GM12878 (cell line): ENCODE measurements around the gene MTFMT. TPM values are rescaled to one million over a fixed set of nuclear protein-coding genes. Genes with fewer than 3 reads are reported as not detected.
A peak's percentile ranks its signal among the peaks of the same experiment; 100 is the strongest.

Experiments
- ASH2L ChIP-seq: fragments of 300-600, 200-600 bp; sonication (generic); IDR thresholded peaks from 2 replicates; pipeline ENCODE4 v1.6.1; 2017; ENCODE audit warnings: low read depth, mild to moderate bottlenecking, borderline replicate concordance
- BACH1 ChIP-seq: fragments of 450-650 bp; IDR thresholded peaks from 2 replicates; pipeline ENCODE4 v1.6.1; 2017; ENCODE audit warnings: mild to moderate bottlenecking, borderline replicate concordance
- ESRRA ChIP-seq: IDR thresholded peaks from 2 replicates; pipeline ENCODE4 v1.6.1; 2012; ENCODE audit warnings: mild to moderate bottlenecking, low read length, improper control_type of control experiment
- FOXM1 ChIP-seq: IDR thresholded peaks from 2 replicates; pipeline ENCODE4 v1.6.1; 2012; ENCODE audit warnings: low read depth, mild to moderate bottlenecking, inconsistent platforms, low read length, moderate library complexity
- HCFC1 ChIP-seq: fragments of 150-350 bp; IDR thresholded peaks from 2 replicates; pipeline ENCODE4 v1.6.1; 2014; ENCODE audit warnings: low read length
- HDAC2 ChIP-seq: fragments of 200-600 bp; sonication (generic); IDR thresholded peaks from 2 replicates; pipeline ENCODE4 v1.6.1; 2017
- JUNB ChIP-seq: IDR thresholded peaks from 2 replicates; pipeline ENCODE4 v1.6.1; 2016; ENCODE audit warnings: antibody characterized with exemption, mild to moderate bottlenecking
- NFXL1 ChIP-seq: fragments of 450-650 bp; IDR thresholded peaks from 2 replicates; pipeline ENCODE4 v1.6.1; 2017; ENCODE audit warnings: antibody characterized with exemption, mild to moderate bottlenecking, borderline replicate concordance
- NFYA ChIP-seq: IDR thresholded peaks from 2 replicates; pipeline ENCODE4 v1.6.1; 2011; ENCODE audit warnings: low read depth, mild to moderate bottlenecking, low read length, improper control_type of control experiment, borderline replicate concordance
- SIN3A ChIP-seq: IDR thresholded peaks from 2 replicates; pipeline ENCODE4 v1.6.1; 2012; ENCODE audit warnings: low read depth, low read length, improper control_type of control experiment
- SMAD5 ChIP-seq: IDR thresholded peaks from 2 replicates; pipeline ENCODE4 v1.6.1; 2016; ENCODE audit warnings: antibody characterized with exemption, low read depth
- SMC3 ChIP-seq: IDR thresholded peaks from 2 replicates; pipeline ENCODE4 v1.6.1; 2011; ENCODE audit warnings: low read length, improper control_type of control experiment, borderline replicate concordance
- SREBF2 ChIP-seq: IDR thresholded peaks from 2 replicates; pipeline ENCODE4 v1.6.1; 2012; ENCODE audit warnings: mild to moderate bottlenecking, low read length
- SUPT20H ChIP-seq: IDR thresholded peaks from 2 replicates; pipeline ENCODE4 v1.6.1; 2011; ENCODE audit warnings: low read depth, mild to moderate bottlenecking, low read length, moderate library complexity, borderline replicate concordance; ENCODE audit not compliant: control insufficient read depth
- ZNF622 ChIP-seq: fragments of 450-650 bp; IDR thresholded peaks from 2 replicates; pipeline ENCODE4 v1.6.1; 2017; ENCODE audit warnings: mild to moderate bottlenecking, inconsistent platforms
- polyA plus RNA-seq, 11 experiments: library from polyadenylated mRNA; depleted of rRNA in 4 of 11; unstranded in 6 of 11; stranded (reverse) in 5 of 11; fragments of >200 nt; fragmentation: Nextera tagmentation in 4 of 11; fragmentation: Illumina TruSeq in 1 of 11; extraction: Ambion mirVana in 4 of 11; extraction: Trizol in 1 of 11; gene quantifications; 1 replicate in 1 of 11; 2 replicates in 10 of 11; pipeline versions ENCODE4 v1.2.1 to v1.2.3, GENCODE V29; 2011 to 2016; ENCODE audit warnings: inconsistent platforms in 2 of 11, missing spikeins in 2 of 11, low read depth in 1 of 11
- total RNA-seq, 4 experiments: library from RNA; depleted of rRNA in 3 of 4; stranded (reverse); fragments of >200 nt in 3 of 4; fragmentation: Illumina TruSeq in 1 of 4; extraction: Trizol in 1 of 4; gene quantifications; 2 replicates each; pipeline versions ENCODE4 v1.2.1 to v1.2.3, GENCODE V29; 2013 to 2021
- TF ChIP-seq, protein P1 (sequence below): fragments of 450-650 bp; IDR thresholded peaks from 2 replicates; pipeline ENCODE4 v1.6.1; 2017; ENCODE audit warnings: borderline replicate concordance
- TF ChIP-seq, protein P2 (sequence below): IDR thresholded peaks from 2 replicates; pipeline ENCODE4 v1.6.1; 2011; ENCODE audit warnings: low read depth, mild to moderate bottlenecking, low read length, moderate library complexity, borderline replicate concordance; ENCODE audit errors: extremely low read depth
- TF ChIP-seq, protein P3 (sequence below): IDR thresholded peaks from 2 replicates; pipeline ENCODE4 v1.6.1; 2012; ENCODE audit warnings: low read depth, low read length, improper control_type of control experiment
- TF ChIP-seq, protein P4 (sequence below): fragments of 450-650 bp; IDR thresholded peaks from 2 replicates; pipeline ENCODE4 v1.6.1; 2017; ENCODE audit warnings: low read depth, mild to moderate bottlenecking, moderate library complexity
- TF ChIP-seq, protein P5 (sequence below): fragments of 450-650 bp; conservative IDR thresholded peaks from 2 replicates; pipeline ENCODE4 v1.6.1; 2017; ENCODE audit warnings: mild to moderate bottlenecking, moderate library complexity
- TF ChIP-seq, protein P6 (sequence below): fragments of 150-350 bp; IDR thresholded peaks from 2 replicates; pipeline ENCODE4 v1.6.1; 2014; ENCODE audit warnings: mild to moderate bottlenecking, low read depth, low read length

The MTFMT gene
- total and polyA plus RNA-seq, 10 of the 15 experiments (the other 5 are each of a cell fraction or from before 2014, with no cell fraction given): 1.7 to 29.8 (median 17.4) TPM

DNA sequence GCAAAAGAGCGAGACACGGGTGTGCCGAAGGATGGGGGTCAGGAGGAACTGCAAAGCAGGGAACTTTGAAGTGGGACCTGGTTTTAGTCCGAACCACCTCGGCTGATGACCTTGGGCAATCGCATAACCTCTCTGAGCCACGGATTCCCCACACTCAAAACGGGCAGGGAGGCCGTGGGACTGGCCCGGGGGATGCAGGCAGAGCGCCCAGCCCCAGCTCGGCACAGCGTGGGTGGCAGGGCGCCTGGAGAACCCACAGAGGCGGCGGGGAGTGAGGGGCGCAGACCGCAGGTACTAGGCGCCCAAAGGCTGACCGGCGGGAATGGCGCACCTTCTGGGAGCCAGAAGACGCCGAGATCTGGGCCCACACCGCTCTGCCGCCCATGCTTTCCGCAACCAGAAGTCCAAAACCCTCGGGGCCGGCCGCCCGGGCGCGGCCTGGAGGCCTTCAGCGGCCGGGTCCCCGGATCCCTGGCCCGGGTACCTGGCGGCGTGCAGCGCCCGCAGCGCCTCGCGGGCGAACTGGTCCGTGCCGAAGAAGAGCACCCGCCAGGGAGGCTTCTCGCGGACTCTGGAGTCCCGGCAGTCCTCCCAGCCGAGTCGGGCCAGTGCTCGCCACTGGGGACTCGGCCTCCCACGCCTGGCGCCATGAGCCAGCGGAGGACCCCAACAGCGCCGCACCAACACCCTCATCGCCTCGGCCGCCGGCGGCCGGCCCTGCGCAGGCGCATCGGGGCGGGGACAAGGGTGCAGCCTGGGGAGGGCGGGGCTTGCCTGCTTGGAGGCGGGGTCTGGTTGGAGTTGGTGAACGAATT lies at the start of gene MTFMT (continued):
- TF ChIP-seq, protein P1, sequence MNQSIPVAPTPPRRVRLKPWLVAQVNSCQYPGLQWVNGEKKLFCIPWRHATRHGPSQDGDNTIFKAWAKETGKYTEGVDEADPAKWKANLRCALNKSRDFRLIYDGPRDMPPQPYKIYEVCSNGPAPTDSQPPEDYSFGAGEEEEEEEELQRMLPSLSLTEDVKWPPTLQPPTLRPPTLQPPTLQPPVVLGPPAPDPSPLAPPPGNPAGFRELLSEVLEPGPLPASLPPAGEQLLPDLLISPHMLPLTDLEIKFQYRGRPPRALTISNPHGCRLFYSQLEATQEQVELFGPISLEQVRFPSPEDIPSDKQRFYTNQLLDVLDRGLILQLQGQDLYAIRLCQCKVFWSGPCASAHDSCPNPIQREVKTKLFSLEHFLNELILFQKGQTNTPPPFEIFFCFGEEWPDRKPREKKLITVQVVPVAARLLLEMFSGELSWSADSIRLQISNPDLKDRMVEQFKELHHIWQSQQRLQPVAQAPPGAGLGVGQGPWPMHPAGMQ: no peak
- TF ChIP-seq HCFC1 (no peak), FOXM1 (no peak), NFYA (no peak), SMAD5 (no peak; the same call in 1 of the 2 replicates), ESRRA (no peak), ASH2L (peak; percentile 38; the same call in 1 of the 2 replicates), SREBF2 (no peak), HDAC2 (no peak), JUNB (no peak), SIN3A (no peak), BACH1 (peak; percentile 82), NFXL1 (peak; percentile 97), SMC3 (no peak), SUPT20H (no peak), ZNF622 (no peak)
- TF ChIP-seq, protein P2, sequence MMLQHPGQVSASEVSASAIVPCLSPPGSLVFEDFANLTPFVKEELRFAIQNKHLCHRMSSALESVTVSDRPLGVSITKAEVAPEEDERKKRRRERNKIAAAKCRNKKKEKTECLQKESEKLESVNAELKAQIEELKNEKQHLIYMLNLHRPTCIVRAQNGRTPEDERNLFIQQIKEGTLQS: no peak
- TF ChIP-seq, protein P3, sequence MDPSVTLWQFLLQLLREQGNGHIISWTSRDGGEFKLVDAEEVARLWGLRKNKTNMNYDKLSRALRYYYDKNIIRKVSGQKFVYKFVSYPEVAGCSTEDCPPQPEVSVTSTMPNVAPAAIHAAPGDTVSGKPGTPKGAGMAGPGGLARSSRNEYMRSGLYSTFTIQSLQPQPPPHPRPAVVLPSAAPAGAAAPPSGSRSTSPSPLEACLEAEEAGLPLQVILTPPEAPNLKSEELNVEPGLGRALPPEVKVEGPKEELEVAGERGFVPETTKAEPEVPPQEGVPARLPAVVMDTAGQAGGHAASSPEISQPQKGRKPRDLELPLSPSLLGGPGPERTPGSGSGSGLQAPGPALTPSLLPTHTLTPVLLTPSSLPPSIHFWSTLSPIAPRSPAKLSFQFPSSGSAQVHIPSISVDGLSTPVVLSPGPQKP: no peak
- TF ChIP-seq, protein P4, sequence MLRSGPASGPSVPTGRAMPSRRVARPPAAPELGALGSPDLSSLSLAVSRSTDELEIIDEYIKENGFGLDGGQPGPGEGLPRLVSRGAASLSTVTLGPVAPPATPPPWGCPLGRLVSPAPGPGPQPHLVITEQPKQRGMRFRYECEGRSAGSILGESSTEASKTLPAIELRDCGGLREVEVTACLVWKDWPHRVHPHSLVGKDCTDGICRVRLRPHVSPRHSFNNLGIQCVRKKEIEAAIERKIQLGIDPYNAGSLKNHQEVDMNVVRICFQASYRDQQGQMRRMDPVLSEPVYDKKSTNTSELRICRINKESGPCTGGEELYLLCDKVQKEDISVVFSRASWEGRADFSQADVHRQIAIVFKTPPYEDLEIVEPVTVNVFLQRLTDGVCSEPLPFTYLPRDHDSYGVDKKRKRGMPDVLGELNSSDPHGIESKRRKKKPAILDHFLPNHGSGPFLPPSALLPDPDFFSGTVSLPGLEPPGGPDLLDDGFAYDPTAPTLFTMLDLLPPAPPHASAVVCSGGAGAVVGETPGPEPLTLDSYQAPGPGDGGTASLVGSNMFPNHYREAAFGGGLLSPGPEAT: no peak
- TF ChIP-seq, protein P5, sequence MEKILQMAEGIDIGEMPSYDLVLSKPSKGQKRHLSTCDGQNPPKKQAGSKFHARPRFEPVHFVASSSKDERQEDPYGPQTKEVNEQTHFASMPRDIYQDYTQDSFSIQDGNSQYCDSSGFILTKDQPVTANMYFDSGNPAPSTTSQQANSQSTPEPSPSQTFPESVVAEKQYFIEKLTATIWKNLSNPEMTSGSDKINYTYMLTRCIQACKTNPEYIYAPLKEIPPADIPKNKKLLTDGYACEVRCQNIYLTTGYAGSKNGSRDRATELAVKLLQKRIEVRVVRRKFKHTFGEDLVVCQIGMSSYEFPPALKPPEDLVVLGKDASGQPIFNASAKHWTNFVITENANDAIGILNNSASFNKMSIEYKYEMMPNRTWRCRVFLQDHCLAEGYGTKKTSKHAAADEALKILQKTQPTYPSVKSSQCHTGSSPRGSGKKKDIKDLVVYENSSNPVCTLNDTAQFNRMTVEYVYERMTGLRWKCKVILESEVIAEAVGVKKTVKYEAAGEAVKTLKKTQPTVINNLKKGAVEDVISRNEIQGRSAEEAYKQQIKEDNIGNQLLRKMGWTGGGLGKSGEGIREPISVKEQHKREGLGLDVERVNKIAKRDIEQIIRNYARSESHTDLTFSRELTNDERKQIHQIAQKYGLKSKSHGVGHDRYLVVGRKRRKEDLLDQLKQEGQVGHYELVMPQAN: peak; percentile 85
- TF ChIP-seq, protein P6, sequence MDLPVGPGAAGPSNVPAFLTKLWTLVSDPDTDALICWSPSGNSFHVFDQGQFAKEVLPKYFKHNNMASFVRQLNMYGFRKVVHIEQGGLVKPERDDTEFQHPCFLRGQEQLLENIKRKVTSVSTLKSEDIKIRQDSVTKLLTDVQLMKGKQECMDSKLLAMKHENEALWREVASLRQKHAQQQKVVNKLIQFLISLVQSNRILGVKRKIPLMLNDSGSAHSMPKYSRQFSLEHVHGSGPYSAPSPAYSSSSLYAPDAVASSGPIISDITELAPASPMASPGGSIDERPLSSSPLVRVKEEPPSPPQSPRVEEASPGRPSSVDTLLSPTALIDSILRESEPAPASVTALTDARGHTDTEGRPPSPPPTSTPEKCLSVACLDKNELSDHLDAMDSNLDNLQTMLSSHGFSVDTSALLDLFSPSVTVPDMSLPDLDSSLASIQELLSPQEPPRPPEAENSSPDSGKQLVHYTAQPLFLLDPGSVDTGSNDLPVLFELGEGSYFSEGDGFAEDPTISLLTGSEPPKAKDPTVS: no peak
